HG02759 (cell line): ENCODE data around the gene GRAMD1C.
"Not testable (repeated sequence)": the region's sequence is repeated elsewhere in the genome, so short reads cannot be mapped to it uniquely, and the experiment has no call there.

ENCODE experiments used
- ATAC-seq: cut with Tn5 transposase; IDR thresholded peaks from one replicate; pipeline ENCODE4 v1.9.1; 2021; ENCODE audit warnings: mild to moderate bottlenecking, moderate library complexity; ENCODE audit not compliant: unreplicated experiment

The GRAMD1C gene

DNA sequence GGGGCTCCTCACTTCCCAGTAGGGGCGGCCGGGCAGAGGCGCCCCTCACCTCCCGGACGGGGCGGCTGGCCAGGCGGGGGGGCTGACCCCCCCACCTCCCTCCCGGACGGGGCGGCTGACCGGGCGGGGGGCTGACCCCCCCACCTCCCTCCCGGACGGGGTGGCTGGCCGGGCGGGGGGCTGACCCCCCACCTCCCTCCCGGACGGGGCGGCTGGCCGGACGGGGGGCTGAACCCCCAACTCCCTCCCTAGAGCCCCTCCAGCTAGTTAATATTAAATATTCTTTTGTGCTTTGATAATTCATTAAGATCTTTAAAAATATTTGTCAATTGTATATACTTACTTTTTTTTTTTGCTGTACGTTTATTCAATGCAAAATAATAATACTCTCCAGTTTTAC is 11.3 kb downstream of the GRAMD1C start:
- not testable (repeated sequence) for ATAC-seq

DNA sequence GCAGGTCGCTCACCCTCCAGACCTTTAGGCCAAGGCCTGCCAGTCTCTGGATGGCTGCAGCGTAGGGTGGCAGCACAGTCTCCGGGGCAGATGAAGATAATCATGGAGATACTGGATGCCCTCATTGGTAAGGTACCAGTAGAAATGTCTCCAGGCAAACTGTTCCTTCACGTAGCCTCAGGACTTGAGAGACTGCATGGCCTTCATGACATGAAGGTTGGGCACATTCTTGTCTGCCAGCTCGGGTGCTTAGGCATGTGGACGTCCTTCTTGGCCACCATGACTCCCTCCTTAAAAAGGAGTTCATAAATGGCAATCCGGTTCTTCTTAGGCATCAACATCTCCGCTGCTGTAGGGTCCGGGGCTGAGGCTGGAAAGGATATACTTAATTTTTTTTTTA is 11.8 kb downstream of the GRAMD1C start:
- ATAC-seq: not testable (repeated sequence)

DNA sequence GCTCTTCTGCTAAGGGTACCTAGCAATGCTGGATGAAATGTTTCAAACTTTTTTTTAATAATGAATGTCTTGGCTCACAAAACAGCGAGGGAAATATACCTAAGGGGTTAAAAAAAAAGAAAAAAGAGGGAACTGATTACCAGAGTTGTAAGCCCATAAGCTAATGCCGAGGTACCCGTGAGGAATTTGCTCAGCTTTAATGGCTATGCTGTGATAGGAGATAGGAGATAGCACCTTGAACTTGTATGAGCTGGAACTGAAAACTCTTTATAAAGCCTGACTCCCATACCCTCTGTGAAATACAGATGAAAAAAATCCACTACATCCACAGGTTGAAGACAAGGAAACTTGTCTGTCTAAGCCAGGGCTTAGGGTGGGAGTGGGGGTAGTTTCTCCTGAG is 13.9 kb downstream of the GRAMD1C start:
- no peak for ATAC-seq

- no peak for ATAC-seq
These were observed 28.9 kb downstream of the GRAMD1C start for GRCh38 chr3:113867506-113867905.

- no peak for ATAC-seq
These were observed 34.7 kb downstream of the GRAMD1C start for GRCh38 chr3:113873293-113873692.

DNA sequence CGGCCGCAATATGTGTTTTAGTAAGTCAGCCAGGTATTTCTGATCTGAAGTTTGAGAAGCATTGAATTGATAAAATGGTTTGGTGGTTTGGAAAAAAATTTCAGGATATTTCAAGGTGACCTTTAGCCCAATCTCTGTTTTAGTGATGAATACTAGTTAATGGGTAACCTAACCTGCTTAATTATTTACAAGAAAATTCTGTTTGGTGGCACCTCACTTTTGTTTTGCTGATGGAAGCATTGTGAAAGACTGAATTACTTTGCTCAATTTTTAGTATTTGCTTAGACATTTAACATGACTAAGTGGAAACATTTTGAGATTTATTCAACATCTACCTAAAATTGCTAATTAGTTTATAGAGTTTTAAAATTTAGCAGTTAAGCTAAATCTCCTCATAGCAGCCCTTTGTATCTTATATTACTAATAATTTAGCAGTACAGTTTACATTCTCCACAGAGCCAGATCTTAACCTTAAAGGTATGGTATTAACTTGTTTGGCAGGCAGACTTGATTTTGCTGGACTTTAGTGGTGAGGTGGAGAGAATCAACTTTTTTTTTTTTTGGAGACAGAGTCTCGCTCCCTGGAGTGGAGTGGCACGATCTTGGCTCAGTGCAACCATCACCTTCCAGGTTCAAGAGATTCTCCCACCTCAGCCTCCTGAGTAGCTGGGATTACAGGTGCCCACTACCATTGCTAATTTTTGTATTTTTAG is 35.4 kb downstream of the GRAMD1C start:
- no peak for ATAC-seq

GRCh38 chr3:113878403-113878802 is 39.8 kb downstream of the GRAMD1C start:
- ATAC-seq: no peak

- no peak for ATAC-seq
These were observed 46.5 kb downstream of the GRAMD1C start for GRCh38 chr3:113885050-113885449.

DNA sequence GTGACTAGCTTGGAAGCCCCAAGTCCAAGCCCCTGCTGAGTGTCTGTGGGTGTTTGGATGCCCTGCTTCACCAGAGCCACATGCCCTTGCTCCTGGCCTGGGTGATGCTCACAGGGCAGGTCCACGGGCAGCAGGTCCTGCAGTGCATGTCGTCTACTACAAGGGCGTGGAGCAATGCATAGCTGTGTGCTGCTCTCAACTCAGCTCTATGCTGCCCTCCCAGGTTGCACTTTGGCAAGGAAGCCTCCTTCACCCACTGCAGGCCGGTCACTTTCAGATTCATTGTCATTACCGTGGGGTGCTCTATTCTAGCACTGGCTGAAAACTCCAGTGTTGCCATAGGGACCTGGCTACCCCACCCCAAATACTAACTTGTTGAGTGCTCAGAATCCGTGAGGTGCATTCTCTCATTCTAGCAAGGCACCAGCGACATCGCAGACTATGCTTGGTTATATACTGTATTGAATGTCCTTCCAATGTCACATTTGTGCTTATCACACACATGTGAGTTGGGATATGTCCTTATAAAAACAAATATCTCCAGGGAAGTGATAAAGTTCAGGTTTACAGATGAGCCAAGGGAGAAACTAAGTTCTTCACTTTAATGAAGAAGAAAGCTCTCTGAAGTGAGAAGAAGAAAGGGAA is 51.8 kb downstream of the GRAMD1C start:
- no peak for ATAC-seq

- no peak for ATAC-seq
These were observed 56.3 kb downstream of the GRAMD1C start for GRCh38 chr3:113894927-113895326.

- ATAC-seq: no peak
These were observed 57.4 kb downstream of the GRAMD1C start for GRCh38 chr3:113895964-113896363.

DNA sequence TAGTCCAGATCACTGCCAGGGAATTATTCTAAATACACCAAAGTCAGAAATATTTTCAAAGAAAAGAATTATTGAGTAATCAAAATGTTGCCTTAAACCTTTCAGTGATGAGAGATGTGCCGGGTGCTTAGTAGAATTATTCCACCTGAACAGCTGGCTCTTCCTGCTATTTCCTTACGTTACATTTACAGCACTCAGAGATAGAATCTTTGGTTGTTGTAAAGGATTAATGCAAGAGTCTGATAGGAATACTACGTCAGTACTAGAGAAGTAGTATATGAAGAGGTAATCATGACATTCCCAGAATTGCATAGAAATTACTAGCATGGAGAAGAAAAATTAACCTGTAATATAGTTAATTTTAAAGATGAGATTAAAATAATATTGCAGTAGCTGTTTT is 58.3 kb downstream of the GRAMD1C start:
- no peak for ATAC-seq

DNA sequence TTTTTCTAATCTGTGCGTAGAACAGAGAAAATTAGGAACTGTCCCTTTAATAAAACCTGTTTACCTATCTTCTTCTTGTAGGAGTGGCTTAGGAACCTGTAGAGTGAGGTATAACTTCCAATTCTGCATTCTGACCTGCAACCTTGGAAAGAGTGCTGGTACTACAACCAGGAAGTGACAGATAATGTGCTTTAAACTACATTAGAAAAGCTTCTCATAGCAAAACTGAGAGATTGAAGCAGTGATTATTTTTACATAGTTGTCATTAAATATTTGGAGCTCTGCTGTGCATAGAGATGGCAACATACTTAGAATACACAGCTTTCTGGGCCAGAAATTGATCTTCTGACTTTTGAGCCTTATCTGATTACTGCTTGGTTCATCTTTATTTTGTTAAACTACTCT is 58.8 kb downstream of the GRAMD1C start:
- ATAC-seq: no peak

GRCh38 chr3:113898892-113899291 is 60.3 kb downstream of the GRAMD1C start:
- no peak for ATAC-seq

GRCh38 chr3:113906568-113907140 is 68.1 kb downstream of the GRAMD1C start:
- ATAC-seq: no peak

DNA sequence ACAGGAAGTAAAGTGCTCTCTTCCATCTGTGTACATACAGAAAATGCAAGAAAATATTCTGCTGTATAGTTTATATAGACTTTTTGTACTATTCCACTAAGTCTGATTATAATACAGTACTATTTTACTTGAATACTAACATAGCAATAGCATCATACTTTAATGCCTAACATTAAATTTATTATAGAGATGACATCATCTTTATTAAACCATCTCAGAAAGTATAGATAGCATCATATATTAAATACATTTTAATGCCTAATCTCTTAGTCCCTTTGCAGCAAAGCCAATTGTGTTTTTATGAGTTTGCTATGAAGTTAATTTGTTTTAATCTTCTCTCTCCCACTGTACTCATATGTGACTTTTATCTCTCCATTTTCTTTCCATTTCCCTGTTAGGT is 69.5 kb downstream of the GRAMD1C start:
- ATAC-seq: no peak

DNA sequence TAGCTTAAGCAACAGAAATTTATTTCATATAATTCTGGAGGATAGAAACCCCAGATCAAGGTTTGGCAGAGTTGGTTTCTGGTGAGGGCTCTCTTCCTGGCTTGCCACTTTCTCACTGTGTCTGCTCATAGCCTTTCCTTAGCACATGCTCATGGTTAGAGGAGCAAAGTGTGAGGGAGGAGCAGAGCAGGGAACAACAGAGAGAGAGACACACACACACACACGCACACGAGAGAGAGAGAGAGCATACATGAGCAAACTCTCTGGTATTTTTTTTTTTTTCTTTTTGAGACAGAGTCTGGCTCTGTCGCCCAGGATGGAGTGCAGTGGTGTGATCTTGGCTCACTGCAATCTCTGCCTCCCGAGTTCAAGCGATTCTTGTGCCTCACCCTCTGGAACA is 72.4 kb downstream of the GRAMD1C start:
- no peak for ATAC-seq

- ATAC-seq: peak; percentile 92
These were observed 74.1 kb downstream of the GRAMD1C start for GRCh38 chr3:113912552-113913236.

DNA sequence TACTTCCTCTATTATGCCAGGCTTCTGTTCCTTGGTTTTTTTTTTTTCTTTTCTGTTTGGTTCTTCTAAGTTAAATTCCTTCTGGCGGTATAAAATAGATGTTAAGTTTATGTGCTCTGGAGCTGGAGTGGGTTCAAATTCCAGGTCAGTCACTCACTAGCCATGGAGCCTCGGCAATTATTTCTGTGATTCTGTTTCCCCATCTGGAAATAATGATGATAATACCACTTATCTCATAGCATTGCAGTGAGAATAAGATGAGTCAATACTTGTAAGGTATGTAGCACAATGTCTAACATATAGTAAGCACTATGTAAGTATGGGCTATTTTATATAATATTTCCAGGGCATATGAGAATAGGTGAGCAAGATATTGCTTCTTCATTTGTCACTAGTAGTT is 76.1 kb downstream of the GRAMD1C start:
- ATAC-seq: no peak

- ATAC-seq: no peak
These were observed 89.0 kb downstream of the GRAMD1C start for GRCh38 chr3:113927556-113927955.

DNA sequence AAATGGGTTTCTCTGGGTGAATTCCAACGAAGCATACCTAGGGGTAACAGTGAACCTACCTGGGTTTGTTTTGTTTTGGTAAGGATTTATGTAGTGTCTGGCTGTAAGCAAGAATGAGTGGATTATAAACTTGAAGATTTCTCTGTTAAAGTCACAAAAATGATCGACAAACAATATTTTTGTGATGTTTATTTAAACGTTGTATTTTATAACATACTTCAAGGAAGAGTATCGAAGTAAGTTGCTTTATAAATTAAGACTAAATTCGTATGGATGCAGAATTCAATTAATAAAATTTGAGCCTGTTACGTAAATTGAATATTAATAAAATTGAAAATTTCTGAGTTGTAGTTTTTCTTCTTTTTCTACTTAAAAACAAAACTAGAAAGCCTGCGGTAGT is 108.2 kb downstream of the GRAMD1C start:
- no peak for ATAC-seq
